Lung (tissue), 12 donors: Measurements from ENCODE around the gene SHMT2. TPM values are rescaled to one million over a fixed set of nuclear protein-coding genes. Genes with fewer than 3 reads are reported as not detected.
A peak's percentile ranks its signal among the peaks of the same experiment; 100 is the strongest.

Source experiments
- ATAC-seq: fragments of 200-7000 bp; cut with Tn5 transposase; one replicate; pipeline ENCODE4 v1.9.1; 2020; ENCODE audit warnings: moderate number of reproducible peaks; ENCODE audit not compliant: insufficient read depth, low FRiP score
- DNase-seq, 3 donors: peaks; one replicate each; pipeline ENCODE4 v3.0.0-alpha.2; 2013 to 2017
- H3K27ac ChIP-seq, 2 donors: one replicate each; pipeline ENCODE4 v1.5.1; 2013; ENCODE audit warnings: mild to moderate bottlenecking in 2 of 2, moderate library complexity in 2 of 2, control low read depth in 1 of 2, inconsistent platforms in 1 of 2, low read depth in 1 of 2, low read length in 1 of 2
- H3K27me3 ChIP-seq, 3 donors: one replicate each; pipeline ENCODE4 v1.5.1; 2013; ENCODE audit warnings: low read length in 2 of 3; ENCODE audit not compliant: control insufficient read depth in 3 of 3, insufficient read depth in 3 of 3
- H3K36me3 ChIP-seq, 4 donors: one replicate each; pipeline ENCODE4 v1.5.1; 2013; ENCODE audit warnings: low read length in 4 of 4, mild to moderate bottlenecking in 1 of 4, moderate library complexity in 1 of 4; ENCODE audit not compliant: control insufficient read depth in 4 of 4, insufficient read depth in 4 of 4
- H3K4me1 ChIP-seq, 5 donors: one replicate each; pipeline ENCODE4 v1.5.1; 2013; ENCODE audit warnings: low read length in 5 of 5, mild to moderate bottlenecking in 2 of 5, moderate library complexity in 1 of 5; ENCODE audit not compliant: control insufficient read depth in 5 of 5, insufficient read depth in 5 of 5
- H3K4me3 ChIP-seq: one replicate; pipeline ENCODE4 v1.5.1; 2013; ENCODE audit warnings: mild to moderate bottlenecking, control low read depth, moderate library complexity
- H3K9ac ChIP-seq, 2 donors: one replicate each; pipeline ENCODE4 v1.5.1; 2013; ENCODE audit warnings: low read length in 2 of 2, control low read depth in 1 of 2; ENCODE audit not compliant: insufficient read depth in 1 of 2
- H3K9me3 ChIP-seq, 4 donors: one replicate each; pipeline ENCODE4 v1.5.1; 2013; ENCODE audit warnings: low read length in 3 of 4, mild to moderate bottlenecking in 1 of 4, moderate library complexity in 1 of 4; ENCODE audit not compliant: control insufficient read depth in 4 of 4, insufficient read depth in 3 of 4
- WGBS, 2 donors: extraction: QIAGEN DNeasy Blood & Tissue Kit; methylation state at CpG; one replicate each; pipeline ENCODE4 v1.1.7; 2013; 5-methylcytosine and 5-hydroxymethylcytosine counted together
- polyA plus RNA-seq, 2 donors: library from polyadenylated mRNA; stranded (reverse); fragments of 200-250 nt; gene quantifications; one replicate each; pipeline ENCODE4 v1.2.1, GENCODE V29; 2013
- total RNA-seq, 2 donors: library from RNA; depleted of rRNA in 1 of 2; stranded (reverse); fragments of >200 nt in 1 of 2; gene quantifications; one replicate each; pipeline ENCODE4 v1.2.1, GENCODE V29; 2014 to 2021
- TF ChIP-seq, protein P1 (sequence below): IDR thresholded peaks from 2 replicates; pipeline ENCODE4 v1.5.1; 2012; ENCODE audit warnings: mild to moderate bottlenecking; ENCODE audit errors: control extremely low read depth, extremely low read depth
- donor health status: control.
- donor health status: control.
- donor health status: Bipolar disorder and iron deficiency.
- donor health status: healthy.
- donor health status: DM: yes; HTN: yes; CAD: no.

Gene SHMT2
- total and polyA plus RNA-seq, 4 donors, result 46.1 to 113 (median 76.8) TPM

DNA sequence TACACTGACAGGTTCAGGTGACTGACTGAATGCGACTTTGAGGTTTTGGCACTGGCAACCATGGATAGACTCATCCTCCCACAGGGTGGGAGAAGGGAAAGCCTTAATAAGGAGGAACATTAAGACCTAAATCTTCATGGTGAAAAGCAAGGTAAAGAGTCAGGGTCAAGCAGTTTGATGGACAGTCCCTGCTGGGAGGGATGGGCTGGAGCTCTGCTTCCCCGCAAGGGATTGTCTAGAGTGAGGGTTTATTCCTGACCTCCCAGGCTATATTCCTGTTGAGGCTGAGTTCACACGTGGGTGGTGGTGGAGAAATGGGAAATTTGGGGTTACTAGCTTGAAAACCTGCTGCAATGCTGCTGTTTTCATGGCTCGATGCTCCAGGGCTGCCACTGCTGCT, 30.9 kb downstream of the SHMT2 start:
- Histone ChIP-seq H3K9ac (no peak overlapping the region), H3K4me1 (peaks cover 0 to 11% (median 0%) of the 10 kb centered on the region in 5 donors), H3K36me3 (peaks cover 0 to 49% (median 31%) of the 10 kb centered on the region in 4 donors), H3K9me3 (no peaks in the 10 kb centered on the region), H3K27me3 (no peaks in the 10 kb centered on the region), H3K4me3 (no peak overlapping the region), H3K27ac (peak overlapping the region in 1 of 2 donors; percentile 60)
- 91% methylated on average over 4 of the region's 4 CpGs for WGBS, 2 donors
- TF ChIP-seq, protein P1, sequence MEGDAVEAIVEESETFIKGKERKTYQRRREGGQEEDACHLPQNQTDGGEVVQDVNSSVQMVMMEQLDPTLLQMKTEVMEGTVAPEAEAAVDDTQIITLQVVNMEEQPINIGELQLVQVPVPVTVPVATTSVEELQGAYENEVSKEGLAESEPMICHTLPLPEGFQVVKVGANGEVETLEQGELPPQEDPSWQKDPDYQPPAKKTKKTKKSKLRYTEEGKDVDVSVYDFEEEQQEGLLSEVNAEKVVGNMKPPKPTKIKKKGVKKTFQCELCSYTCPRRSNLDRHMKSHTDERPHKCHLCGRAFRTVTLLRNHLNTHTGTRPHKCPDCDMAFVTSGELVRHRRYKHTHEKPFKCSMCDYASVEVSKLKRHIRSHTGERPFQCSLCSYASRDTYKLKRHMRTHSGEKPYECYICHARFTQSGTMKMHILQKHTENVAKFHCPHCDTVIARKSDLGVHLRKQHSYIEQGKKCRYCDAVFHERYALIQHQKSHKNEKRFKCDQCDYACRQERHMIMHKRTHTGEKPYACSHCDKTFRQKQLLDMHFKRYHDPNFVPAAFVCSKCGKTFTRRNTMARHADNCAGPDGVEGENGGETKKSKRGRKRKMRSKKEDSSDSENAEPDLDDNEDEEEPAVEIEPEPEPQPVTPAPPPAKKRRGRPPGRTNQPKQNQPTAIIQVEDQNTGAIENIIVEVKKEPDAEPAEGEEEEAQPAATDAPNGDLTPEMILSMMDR, result no peak
- ATAC-seq, result no peak
- DNase-seq, result no peak

DNA sequence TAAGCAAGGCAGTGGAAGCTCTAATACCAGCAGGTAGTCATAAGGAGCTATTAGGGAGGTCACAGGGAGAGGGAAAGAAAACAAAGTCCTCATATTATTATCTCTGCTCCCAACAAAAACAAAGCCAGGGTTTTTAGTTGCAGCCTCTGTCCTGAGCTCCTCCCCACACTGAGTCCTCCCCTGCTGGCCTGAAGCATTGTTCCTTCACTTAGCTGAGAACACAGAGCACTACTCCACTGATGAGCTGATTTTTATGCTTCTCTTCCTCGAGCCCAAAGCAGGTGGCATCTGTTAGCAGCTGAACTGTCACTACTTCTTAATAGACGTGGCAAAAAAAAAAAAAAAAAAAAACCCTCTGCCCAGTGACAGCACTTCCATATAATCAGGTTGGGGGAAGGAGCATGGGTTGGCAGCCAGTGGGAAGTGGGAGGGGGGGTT, 31.9 kb downstream of the SHMT2 start:
- Histone ChIP-seq H3K27ac (peak overlapping the region in 1 of 2 donors; percentile 79), H3K4me3 (no peak overlapping the region), H3K4me1 (peaks cover 0 to 11% (median 0%) of the 10 kb centered on the region in 5 donors), H3K27me3 (no peaks in the 10 kb centered on the region), H3K36me3 (peaks cover 1 to 46% (median 28%) of the 10 kb centered on the region in 4 donors), H3K9ac (no peak overlapping the region), H3K9me3 (peaks cover 0 to under 1% (median 0%) of the 10 kb centered on the region in 4 donors)
- DNase-seq (no peak), ATAC-seq (no peak)
- 66 to 75% methylated on average over 2 of the region's 2 CpGs for WGBS, 2 donors
- TF ChIP-seq, protein P1, result no peak

- WGBS, 2 donors, result 95 to 97% methylated on average over 3 of the region's 3 CpGs
These were observed 32.8 kb downstream of the SHMT2 start for GRCh38 chr12:57262126-57262822.

More at GRCh38 chr12:57262126-57262822, 32.8 kb downstream of the SHMT2 start:
- Histone ChIP-seq H3K4me3 (no peak overlapping the region), H3K4me1 (peaks cover 0 to 11% (median 0%) of the 10 kb centered on the region in 5 donors), H3K27me3 (no peaks in the 10 kb centered on the region), H3K36me3 (peaks cover 5 to 48% (median 31%) of the 10 kb centered on the region in 4 donors), H3K9me3 (peaks cover 0 to 3% (median 1%) of the 10 kb centered on the region in 4 donors), H3K27ac (peak overlapping the region in 1 of 2 donors; percentile 79), H3K9ac (no peak overlapping the region)
- DNase-seq (no peak), ATAC-seq (no peak)
- TF ChIP-seq, protein P1, result no peak
